K562 (cell line): ENCODE results near the gene SYT17. TPM values are rescaled to one million over a fixed set of nuclear protein-coding genes. Genes with fewer than 3 reads are reported as not detected.

Experiments
- ARID2 ChIP-seq: fragments of 450-650 bp; IDR thresholded peaks from 2 replicates; pipeline ENCODE4 v1.6.1; 2017; ENCODE audit warnings: antibody characterized with exemption, mild to moderate bottlenecking
- CC2D1A ChIP-seq: fragments of 450-650 bp; IDR thresholded peaks from 2 replicates; pipeline ENCODE4 v1.6.1; 2017; ENCODE audit warnings: mild to moderate bottlenecking
- ETV5 ChIP-seq: sonication (generic); formaldehyde crosslinking; IDR thresholded peaks from 2 replicates; pipeline ENCODE4 v1.4.0; 2020; ENCODE audit warnings: low read depth, mild to moderate bottlenecking, missing genetic modification reagents
- MEF2D ChIP-seq: conservative IDR thresholded peaks from 2 replicates; pipeline ENCODE4 v1.6.1; 2016; ENCODE audit warnings: low read depth, missing genetic modification characterization, missing compliant biosample characterization
- NEUROD1 ChIP-seq: fragments of 150-350 bp; IDR thresholded peaks from 2 replicates; pipeline ENCODE4 v1.6.1; 2014; ENCODE audit warnings: borderline replicate concordance, low read length, low read depth; ENCODE audit not compliant: partially characterized antibody
- PTRF ChIP-seq: fragments of 450-650 bp; IDR thresholded peaks from 2 replicates; pipeline ENCODE4 v1.6.1; 2016; ENCODE audit warnings: mild to moderate bottlenecking, missing genetic modification characterization, missing compliant biosample characterization
- polyA plus RNA-seq, 8 experiments: library from polyadenylated mRNA; depleted of rRNA in 4 of 8; stranded (reverse) in 5 of 8; unstranded in 3 of 8; fragments of >200 nt; fragmentation: Nextera tagmentation in 2 of 8; fragmentation: Illumina TruSeq in 1 of 8; extraction: Ambion mirVana in 2 of 8; extraction: Trizol in 1 of 8; gene quantifications; 2 replicates each; pipeline versions ENCODE4 v1.2.1 to v1.2.3, GENCODE V29; 2011 to 2014; ENCODE audit warnings: inconsistent platforms in 1 of 8, missing spikeins in 1 of 8
- total RNA-seq, 7 experiments: library from RNA; depleted of rRNA in 6 of 7; stranded (reverse); fragments of >200 nt in 6 of 7; fragmentation: Illumina TruSeq in 2 of 7; extraction: Trizol in 2 of 7; gene quantifications; 2 replicates each; pipeline versions ENCODE4 v1.2.1 to v1.2.3, GENCODE V29; 2011 to 2021; ENCODE audit warnings: low replicate concordance in 1 of 7
- TF ChIP-seq, protein P1 (sequence below), 2 experiments: fragments of 450-650 bp; formaldehyde crosslinking in 1 of 2; IDR thresholded peaks; 2 replicates each; pipeline versions ENCODE4 v1.4.0 to v1.6.1; 2014 to 2020; ENCODE audit warnings: mild to moderate bottlenecking in 2 of 2, borderline replicate concordance in 1 of 2, low read depth in 1 of 2
- TF ChIP-seq, protein P2 (sequence below): fragments of 450-650 bp; IDR thresholded peaks from 2 replicates; pipeline ENCODE4 v1.6.1; 2016; ENCODE audit warnings: mild to moderate bottlenecking

SYT17 gene
- total and polyA plus RNA-seq, 9 of the 15 experiments (the other 6 are each of a cell fraction or from before 2014, with no cell fraction given): not detected

DNA sequence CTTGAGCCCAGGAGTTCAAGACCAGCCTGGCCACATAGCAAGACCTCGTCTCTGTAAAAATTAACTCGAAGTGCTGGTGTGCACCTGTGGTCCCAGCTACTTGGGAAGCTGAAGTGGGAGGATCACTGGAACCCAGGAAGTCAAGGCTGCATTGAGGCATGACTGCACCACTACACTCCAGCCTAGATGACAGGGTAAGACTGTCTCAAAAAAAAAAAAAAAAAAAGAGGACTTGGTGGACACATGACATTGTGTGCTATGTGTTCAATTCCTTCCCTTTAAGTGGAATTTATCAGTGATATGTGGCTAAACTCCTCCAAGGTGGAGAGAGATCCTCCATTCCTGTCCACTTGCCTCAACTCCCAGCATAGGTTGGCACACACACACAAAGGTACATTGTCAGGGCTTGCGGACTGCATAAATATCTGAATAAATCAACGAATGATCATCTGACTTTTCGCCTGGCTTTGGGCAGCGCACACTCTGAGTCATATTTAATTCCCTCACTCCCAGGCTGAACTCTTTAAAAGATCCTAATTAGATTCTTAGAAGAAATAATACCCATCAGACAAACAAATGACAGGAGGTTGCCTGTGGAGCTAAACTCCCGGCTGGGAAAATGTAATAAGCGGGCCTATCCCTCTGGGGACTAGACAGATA lies 25.0 kb upstream of the SYT17 start (continued):
- TF ChIP-seq, protein P1, sequence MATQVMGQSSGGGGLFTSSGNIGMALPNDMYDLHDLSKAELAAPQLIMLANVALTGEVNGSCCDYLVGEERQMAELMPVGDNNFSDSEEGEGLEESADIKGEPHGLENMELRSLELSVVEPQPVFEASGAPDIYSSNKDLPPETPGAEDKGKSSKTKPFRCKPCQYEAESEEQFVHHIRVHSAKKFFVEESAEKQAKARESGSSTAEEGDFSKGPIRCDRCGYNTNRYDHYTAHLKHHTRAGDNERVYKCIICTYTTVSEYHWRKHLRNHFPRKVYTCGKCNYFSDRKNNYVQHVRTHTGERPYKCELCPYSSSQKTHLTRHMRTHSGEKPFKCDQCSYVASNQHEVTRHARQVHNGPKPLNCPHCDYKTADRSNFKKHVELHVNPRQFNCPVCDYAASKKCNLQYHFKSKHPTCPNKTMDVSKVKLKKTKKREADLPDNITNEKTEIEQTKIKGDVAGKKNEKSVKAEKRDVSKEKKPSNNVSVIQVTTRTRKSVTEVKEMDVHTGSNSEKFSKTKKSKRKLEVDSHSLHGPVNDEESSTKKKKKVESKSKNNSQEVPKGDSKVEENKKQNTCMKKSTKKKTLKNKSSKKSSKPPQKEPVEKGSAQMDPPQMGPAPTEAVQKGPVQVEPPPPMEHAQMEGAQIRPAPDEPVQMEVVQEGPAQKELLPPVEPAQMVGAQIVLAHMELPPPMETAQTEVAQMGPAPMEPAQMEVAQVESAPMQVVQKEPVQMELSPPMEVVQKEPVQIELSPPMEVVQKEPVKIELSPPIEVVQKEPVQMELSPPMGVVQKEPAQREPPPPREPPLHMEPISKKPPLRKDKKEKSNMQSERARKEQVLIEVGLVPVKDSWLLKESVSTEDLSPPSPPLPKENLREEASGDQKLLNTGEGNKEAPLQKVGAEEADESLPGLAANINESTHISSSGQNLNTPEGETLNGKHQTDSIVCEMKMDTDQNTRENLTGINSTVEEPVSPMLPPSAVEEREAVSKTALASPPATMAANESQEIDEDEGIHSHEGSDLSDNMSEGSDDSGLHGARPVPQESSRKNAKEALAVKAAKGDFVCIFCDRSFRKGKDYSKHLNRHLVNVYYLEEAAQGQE (IDR thresholded peaks at IDR 0.05; ENCODE audit: borderline replicate concordance): no peak
- TF ChIP-seq, protein P1 (CRISPR knock-in tag; IDR thresholded peaks at IDR 0.05; ENCODE audit: low read depth): no peak
- no peak for TF ChIP-seq ETV5
- no peak for TF ChIP-seq CC2D1A
- TF ChIP-seq, protein P2, sequence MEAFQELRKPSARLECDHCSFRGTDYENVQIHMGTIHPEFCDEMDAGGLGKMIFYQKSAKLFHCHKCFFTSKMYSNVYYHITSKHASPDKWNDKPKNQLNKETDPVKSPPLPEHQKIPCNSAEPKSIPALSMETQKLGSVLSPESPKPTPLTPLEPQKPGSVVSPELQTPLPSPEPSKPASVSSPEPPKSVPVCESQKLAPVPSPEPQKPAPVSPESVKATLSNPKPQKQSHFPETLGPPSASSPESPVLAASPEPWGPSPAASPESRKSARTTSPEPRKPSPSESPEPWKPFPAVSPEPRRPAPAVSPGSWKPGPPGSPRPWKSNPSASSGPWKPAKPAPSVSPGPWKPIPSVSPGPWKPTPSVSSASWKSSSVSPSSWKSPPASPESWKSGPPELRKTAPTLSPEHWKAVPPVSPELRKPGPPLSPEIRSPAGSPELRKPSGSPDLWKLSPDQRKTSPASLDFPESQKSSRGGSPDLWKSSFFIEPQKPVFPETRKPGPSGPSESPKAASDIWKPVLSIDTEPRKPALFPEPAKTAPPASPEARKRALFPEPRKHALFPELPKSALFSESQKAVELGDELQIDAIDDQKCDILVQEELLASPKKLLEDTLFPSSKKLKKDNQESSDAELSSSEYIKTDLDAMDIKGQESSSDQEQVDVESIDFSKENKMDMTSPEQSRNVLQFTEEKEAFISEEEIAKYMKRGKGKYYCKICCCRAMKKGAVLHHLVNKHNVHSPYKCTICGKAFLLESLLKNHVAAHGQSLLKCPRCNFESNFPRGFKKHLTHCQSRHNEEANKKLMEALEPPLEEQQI: no peak
- no peak for TF ChIP-seq ARID2
- TF ChIP-seq NEUROD1: no peak
- TF ChIP-seq MEF2D: no peak
- TF ChIP-seq PTRF (tag): no peak
